SIG-M5 treated with dmso at 0.1 percent for 504 hours (cell line): ENCODE results near the gene ARHGAP4.

Source experiments
- DNase-seq: peaks from one replicate; lab custom pipeline; 2025; ENCODE audit not compliant: unreplicated experiment; lab: John Stamatoyannopoulos, UW

The ARHGAP4 gene

DNA sequence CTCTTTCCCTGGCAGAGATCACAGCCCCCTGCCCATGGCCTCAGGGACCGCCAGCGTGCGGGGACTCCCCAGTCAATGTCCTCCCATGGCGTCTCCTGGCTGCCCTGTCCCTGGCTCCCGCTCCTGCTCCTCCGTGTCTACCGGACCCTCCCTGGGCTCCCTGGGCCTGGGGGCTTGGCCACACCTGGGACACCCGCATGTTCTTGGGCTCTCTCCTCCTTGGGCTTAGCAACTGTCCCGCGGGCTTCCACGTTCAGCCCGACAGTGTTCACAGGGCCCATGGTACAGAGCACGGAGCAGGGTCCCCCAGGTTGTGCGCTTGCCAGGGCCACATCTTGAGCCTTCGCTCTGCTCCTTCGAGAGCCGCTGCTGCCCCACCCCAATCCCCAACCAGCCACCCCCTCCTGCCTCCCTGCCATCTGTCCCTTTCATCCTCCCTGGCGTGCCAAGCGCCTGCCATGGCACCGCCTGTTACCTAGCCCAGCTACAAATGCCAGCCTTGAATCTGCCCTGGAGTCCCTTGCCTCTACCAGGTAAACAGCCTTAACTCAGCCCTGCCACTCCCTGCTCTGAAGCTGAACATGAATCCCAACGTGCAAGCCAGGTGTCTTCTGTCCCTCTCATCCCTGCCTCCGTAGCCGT lies 17.7 kb downstream of the ARHGAP4 start:
- DNase-seq = no peak

DNA sequence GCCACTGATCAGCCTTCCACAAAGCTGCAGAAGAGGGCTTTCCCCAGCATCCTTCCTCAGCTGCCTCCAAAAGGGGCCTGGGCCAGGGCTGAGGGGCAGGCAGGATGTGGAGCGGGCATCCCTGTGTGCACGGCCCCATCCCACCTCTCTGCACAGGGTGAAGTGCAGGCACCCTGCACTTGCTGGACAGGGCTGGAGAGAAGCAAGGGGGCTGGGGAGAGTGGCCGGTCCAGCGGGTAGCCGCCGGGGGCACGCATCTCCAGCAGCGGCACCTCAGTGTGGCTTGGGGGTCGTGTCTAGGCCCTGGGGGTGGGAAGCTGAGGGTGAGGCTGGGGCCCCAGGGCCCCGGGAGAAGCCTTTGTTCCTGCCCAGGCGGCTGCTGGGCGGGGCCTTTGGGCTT lies 18.6 kb downstream of the ARHGAP4 start:
- DNase-seq = no peak

- DNase-seq = no peak
Observed at GRCh38 chrX:153906126-153906917, 19.7 kb downstream of the ARHGAP4 start.

- no peak for DNase-seq
Observed at GRCh38 chrX:153905481-153906095, 20.5 kb downstream of the ARHGAP4 start.

DNA sequence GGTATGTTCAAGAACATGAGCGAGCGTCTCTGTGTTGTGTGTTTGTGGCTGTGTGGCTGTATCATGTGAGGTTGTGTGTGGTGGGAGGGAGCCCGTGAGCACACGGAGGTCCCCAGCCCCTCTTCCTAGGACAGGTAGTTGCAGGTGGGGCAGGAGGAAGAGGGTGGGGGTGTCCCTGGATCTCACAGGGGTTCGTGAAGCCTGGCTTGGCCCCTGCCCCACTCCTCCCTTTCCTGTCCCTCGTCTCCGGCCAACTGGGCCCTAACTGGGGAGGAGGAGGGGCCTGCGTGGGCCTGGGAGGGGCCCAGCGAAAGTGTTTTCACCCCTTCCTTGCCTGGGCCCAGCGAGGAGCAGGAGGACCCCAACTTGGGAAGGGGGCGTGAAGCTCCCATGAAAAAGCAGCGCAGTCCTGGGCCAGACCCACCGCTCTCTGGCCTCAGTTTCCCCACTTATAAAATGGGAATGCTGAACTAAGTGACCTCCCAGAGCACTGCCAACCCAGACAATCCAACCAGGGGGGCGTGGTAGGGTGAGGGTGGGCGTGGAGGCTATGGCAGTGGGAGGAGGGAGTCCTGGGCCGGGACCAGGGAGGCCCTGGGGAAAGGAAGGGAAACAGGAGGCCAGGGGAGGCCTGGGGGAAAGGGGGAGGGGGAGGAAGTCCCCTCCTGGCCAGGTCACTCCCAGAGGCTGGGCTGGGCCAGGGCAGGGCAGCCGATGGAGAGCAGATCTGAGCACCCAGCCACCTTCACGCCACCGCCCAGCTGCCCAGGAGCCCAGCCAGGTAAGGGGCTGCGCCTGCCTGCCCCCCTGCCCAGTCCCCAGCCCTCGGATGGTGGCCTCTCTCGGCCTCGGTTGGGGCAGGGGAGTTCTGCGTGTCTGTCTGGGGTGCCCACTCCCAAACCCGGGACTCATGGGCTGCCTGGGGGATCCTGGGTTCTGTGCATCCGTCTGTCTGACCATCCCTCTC lies 21.8 kb downstream of the ARHGAP4 start, which contains the start of gene AVPR2:
Gene AVPR2 (plus strand): TSS at position 683 of the 967 bp plus-strand sequence. CDS start 473 bp downstream, outside the sequence.
- no peak for DNase-seq

DNA sequence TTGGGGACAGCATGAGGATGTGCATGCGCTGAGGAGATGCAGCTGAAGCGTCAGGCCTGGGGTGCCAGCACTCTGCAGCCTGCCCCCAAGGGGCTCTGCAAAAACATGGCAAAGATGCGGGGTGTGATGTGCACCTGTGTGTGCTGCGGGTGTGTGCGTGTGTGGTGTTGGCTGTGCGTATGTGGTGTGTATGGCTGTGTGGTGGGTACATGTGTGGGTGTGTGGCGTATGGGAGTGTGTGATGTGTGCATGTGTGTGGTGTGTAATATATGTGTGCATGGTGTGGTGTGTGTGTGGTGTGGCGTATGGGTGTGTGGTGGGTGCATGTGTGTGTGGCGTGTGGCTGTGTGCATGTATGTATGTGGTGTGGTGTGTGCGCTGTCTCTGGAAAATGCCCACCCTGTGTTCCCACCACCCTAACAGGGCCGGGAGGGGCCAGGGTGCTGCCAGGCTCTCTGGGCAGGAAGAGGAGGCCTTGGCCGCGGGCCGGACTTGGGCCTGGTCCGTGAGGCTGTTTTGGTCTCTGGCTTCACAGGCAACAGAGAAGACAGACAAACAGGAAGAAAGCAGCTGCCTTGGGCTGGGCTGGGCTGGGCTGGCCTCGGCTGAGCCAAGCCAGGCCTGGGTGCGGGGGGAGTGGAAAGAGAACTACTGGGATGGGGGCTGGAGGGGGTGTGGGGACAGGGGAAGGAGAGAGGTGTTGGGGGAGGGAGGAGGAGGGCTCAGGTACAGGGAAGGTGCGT lies 22.7 kb downstream of the ARHGAP4 start:
- no peak for DNase-seq

DNA sequence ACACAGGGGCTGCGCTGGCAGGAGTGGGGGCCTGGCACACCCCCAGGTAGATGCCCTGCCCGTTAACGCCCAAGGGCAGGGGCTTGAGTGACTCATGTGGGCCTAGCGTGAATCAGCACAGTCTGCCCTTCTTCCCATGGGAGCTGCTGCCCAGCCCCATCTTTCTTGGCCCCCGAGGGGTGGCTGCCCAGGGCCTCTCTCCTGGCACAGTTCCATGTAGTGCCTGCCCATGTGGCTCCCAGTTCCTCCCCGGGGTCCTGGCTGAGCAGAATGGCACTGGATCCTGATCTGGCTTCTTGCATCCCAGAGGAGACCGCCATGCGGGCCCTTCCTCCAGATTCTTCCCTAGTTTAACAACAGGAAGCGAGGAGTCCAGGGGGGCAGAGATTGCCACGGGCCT lies 23.7 kb downstream of the ARHGAP4 start:
- no peak for DNase-seq

GRCh38 chrX:153901753-153902140 lies 24.3 kb downstream of the ARHGAP4 start:
- DNase-seq = no peak

- peak; percentile 89 for DNase-seq
Observed at GRCh38 chrX:153900831-153901752, 25.0 kb downstream of the ARHGAP4 start.

DNA sequence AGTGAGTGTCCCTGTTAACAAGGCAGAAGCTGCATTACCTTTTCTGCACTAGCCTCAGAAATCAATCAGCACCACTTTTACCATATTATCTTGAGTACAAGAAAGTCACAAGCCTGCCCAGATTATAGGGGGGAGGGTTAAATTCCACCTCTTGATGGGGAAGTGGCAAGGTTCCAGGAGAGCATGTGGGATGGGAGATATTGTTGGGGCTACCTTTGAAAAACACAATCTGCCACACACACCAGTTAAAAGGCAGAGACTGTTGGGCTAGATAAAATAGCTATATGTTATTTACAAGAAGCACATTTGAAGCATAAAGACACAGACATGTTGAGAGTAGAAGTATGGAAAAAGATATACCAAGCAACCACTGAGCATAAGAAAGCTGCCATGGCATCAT lies 28.2 kb downstream of the ARHGAP4 start:
- DNase-seq = no peak

DNA sequence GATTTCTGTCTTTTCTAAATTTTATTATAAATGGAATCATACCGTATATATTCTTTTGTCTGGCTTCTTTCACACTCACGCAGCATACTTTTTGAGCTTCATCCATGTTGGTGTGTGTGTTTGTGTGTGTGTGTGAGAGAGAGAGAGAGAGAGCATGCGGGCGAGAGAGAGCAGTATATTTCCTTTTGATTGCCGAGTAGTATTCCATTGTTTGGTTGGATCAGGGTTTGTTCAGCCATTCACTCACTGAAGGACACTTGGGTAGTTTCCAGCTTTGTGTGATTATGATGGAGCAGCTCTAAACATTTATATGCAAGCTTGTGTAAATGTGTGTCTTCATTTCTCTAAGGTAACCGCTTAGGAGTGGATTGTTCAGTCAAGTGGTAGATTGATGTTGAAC lies 36.9 kb downstream of the ARHGAP4 start:
- no peak for DNase-seq

- DNase-seq = no peak
Observed at GRCh38 chrX:153888344-153888743, 37.7 kb downstream of the ARHGAP4 start.

GRCh38 chrX:153887385-153887784 lies 38.7 kb downstream of the ARHGAP4 start:
- no peak for DNase-seq

- no peak for DNase-seq
Observed at GRCh38 chrX:153886915-153887314, 39.1 kb downstream of the ARHGAP4 start.

GRCh38 chrX:153885968-153886903 lies 39.8 kb downstream of the ARHGAP4 start, which contains the start of gene L1CAM:
TSS of gene L1CAM (minus strand) at chrX:153886173. CDS start at chrX:153875836, 10,337 bp downstream.
- no peak for DNase-seq

DNA sequence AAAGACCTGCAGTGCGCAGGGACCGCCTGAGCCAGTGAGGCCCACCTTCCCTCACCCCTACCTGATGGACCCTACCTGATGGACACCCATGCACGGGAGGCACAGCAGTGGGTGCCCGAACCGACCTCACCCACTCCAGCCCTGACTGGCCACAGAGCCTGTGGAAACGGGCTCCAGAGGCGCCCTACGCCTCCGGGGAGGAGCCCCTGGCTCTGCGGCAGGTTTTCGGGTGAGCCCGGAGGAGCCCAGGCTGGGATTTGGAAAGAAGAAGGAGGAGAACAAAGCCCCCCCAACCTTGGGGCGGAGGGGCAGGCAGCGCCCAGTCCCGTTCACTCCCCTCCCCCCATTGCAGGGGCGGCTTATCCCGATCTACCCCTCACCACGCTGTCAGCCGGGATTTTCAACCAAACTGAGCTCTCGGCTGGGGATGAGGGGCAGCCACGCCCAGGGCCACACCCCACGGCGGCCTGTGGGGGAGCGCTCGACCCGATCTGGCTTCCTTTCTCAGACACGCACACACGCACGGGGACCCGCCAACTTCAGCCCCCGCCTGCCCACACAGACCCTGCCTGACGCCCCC lies 40.8 kb downstream of the ARHGAP4 start:
- no peak for DNase-seq

DNA sequence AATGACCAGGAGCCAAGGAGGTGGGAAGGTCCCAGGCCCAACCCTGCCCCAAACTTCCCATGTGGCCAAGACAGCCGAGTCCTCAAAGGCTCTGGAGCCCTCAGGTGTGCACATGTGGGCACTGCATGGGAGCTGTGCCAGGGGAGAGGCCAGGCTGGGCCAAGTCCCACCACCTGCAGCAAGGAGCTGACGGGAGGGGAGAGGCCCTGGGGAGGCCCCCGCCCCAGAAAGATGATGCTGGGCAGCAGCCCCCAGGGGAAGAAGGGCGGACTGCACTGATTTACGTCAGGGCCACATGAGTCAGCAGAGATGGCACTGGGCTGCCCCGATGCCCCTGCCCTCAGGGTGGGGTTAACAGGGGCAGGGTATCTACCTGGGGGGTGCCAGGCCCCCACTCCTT lies 41.5 kb downstream of the ARHGAP4 start:
- DNase-seq = no peak

DNA sequence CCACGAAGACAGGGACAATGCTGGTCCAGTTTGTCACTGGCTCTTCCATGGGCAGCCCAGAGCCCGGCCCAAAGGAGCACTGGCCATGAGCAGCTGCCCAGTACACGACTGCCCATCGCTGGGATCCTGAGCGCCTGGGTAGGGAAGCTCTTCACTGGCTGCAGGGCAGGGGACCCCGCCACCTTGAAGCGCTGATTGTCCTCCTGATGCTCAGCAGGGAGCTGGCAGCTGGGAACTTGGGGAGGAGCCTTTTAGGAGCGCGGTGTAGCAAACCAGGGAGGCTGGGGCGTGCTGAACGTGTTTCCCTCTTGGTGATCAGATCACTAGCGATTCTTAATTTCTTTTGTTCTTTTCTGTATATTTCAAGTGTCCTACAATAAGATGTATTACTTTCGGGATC lies 41.9 kb downstream of the ARHGAP4 start:
- DNase-seq = no peak
